ENCODE data around the gene ITPR2. TPM values are rescaled to one million over a fixed set of nuclear protein-coding genes. Genes with fewer than 3 reads are reported as not detected.

Gene ITPR2
- total RNA-seq, 1 donor: 19.2 TPM

DNA sequence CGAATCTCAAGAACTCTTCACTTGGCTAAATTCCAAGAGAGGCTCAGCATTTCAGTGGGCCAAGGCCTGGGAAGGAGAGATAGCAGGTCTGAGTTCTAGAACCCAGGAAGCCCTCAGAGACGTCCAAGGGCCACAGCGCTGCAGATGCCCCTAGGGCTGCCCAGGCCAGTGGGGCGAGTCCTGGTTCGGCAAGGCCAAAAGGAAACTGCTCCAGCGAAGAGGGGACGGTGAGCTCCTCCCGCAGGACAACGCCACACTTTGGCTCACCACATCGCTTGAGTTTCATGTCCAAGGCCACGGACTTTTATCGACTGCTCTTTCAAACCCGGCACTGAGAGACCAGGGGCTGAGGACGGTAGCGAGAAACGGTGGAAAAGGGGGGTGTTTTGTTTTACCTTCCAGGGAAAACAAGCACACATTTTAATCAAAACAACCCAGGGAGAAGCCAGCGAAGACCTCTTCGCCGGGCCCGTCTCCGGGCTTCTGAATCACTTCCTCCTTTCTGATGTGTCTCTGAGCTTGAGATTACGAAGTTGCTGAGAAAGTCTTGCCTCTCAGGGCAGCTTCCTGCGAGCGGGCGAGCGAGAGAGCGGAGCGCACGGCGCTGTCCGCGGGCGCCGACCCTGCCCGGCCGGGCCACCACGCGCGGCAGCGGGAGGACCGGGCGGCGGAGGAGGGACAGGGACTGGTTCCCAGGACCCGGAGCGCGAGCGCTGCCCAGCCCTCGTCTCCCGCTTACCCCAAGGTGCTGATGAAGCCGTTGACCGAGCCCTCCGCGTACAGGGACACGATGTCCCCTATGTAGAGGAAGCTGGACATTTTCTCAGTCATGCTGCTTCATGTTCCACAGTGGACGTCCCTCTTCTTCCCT is 808 bp downstream of the ITPR2 start:
- peak; percentile 94 for DNase-seq (ENCODE audit: insufficient read length, low spot score, missing footprints)
- H3K9me3 ChIP-seq (ENCODE audit: low read depth, low read length): no peaks in the 10 kb centered on the region
- peaks cover 8% of the 10 kb centered on the region for H3K4me1 ChIP-seq (ENCODE audit: insufficient read depth, low read length)
- H3K36me3 ChIP-seq (ENCODE audit: insufficient read depth, low read length): no peaks in the 10 kb centered on the region
- no peaks in the 10 kb centered on the region for H3K27me3 ChIP-seq (ENCODE audit: insufficient read depth, low read length)
- TF ChIP-seq, protein P1, sequence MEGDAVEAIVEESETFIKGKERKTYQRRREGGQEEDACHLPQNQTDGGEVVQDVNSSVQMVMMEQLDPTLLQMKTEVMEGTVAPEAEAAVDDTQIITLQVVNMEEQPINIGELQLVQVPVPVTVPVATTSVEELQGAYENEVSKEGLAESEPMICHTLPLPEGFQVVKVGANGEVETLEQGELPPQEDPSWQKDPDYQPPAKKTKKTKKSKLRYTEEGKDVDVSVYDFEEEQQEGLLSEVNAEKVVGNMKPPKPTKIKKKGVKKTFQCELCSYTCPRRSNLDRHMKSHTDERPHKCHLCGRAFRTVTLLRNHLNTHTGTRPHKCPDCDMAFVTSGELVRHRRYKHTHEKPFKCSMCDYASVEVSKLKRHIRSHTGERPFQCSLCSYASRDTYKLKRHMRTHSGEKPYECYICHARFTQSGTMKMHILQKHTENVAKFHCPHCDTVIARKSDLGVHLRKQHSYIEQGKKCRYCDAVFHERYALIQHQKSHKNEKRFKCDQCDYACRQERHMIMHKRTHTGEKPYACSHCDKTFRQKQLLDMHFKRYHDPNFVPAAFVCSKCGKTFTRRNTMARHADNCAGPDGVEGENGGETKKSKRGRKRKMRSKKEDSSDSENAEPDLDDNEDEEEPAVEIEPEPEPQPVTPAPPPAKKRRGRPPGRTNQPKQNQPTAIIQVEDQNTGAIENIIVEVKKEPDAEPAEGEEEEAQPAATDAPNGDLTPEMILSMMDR (IDR thresholded peaks at IDR 0.05; ENCODE audit: extremely low read depth, low read depth, low read length): no peak
- H3K4me3 ChIP-seq (ENCODE audit: insufficient read depth, low read length): peak overlapping the region; percentile 93
- peak overlapping the region; percentile 99 for H3K4me2 ChIP-seq (ENCODE audit: insufficient read depth, low read length)
- peaks cover 24% of the 10 kb centered on the region for H3K79me2 ChIP-seq (ENCODE audit: insufficient read depth, low read length)
- H3K27ac ChIP-seq (ENCODE audit: low read depth, low read length): peak overlapping the region; percentile 98
- no peaks in the 10 kb centered on the region for H4K20me1 ChIP-seq (ENCODE audit: insufficient read depth, low read length)
- peak overlapping the region; percentile 100 for H2AFZ ChIP-seq (ENCODE audit: low read length)

DNA sequence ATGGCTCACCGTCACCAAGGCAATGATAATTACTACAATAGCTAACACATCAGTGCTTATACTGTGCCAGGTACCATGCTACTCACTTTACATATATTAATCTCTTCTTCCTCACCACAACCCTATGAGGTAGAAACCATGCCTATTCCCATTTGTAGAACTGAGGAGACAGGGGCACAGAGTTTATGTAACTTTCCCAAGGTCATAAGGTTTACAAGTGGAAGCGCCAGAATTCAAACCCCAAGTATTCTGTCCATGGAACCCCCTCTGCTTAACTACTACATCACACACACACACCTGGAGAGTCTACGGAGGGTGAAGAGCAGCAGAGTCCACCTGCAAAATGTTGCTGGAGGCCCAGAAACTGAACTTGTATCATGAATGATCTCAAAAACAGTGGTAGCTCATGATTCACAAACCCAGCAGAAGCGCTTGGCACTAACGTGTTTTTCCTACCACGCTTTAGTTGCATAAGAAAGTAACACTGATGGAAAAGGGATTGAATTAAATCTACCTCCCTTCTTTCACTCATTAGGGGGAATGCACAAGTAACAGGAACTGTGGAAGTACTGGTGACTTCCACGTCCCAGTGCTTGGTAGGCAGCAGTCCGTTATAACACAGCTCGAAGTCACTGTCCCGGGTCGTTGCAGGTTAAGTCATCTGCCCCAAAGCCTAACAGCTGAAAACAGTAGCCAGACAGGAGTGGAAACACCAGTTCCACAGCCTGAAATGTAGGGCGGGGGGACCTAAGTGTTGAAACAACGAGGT is 2.0 kb downstream of the ITPR2 start:
- H3K4me3 ChIP-seq (ENCODE audit: insufficient read depth, low read length): peak overlapping the region; percentile 40
- no peaks in the 10 kb centered on the region for H3K36me3 ChIP-seq (ENCODE audit: insufficient read depth, low read length)
- TF ChIP-seq, protein P1 (IDR thresholded peaks at IDR 0.05; ENCODE audit: extremely low read depth, low read depth, low read length): no peak
- no peaks in the 10 kb centered on the region for H3K9me3 ChIP-seq (ENCODE audit: low read depth, low read length)
- H3K27ac ChIP-seq (ENCODE audit: low read depth, low read length): no peak overlapping the region
- peak overlapping the region; percentile 55 for H3K4me2 ChIP-seq (ENCODE audit: insufficient read depth, low read length)
- H3K79me2 ChIP-seq (ENCODE audit: insufficient read depth, low read length): peaks cover 30% of the 10 kb centered on the region
- H3K4me1 ChIP-seq (ENCODE audit: insufficient read depth, low read length): peaks cover 8% of the 10 kb centered on the region
- H4K20me1 ChIP-seq (ENCODE audit: insufficient read depth, low read length): peaks cover 2% of the 10 kb centered on the region
- H3K27me3 ChIP-seq (ENCODE audit: insufficient read depth, low read length): no peaks in the 10 kb centered on the region
- H2AFZ ChIP-seq (ENCODE audit: low read length): peak overlapping the region; percentile 39
- DNase-seq (ENCODE audit: insufficient read length, low spot score, missing footprints): no peak

DNA sequence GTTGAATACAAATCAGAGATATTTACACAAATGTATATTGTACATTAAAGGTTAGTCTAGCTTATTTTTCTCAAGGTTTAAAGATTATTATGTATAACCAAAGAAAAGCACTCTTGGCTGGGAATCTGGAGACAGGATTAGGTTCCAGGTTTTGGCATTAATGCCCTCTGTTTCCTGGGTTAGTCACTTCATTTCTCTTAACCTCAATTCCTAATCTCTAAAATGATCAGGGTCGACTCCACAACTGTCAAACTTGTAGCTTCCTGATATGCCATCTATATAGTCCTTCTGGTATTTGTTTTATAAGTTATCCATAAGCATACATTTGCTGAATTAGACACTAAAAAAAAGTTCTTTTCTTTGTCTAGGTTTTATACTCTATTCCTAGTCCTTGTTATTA is 2.6 kb downstream of the ITPR2 start:
- no peak for DNase-seq (ENCODE audit: insufficient read length, low spot score, missing footprints)
- H3K36me3 ChIP-seq (ENCODE audit: insufficient read depth, low read length): no peaks in the 10 kb centered on the region
- H3K79me2 ChIP-seq (ENCODE audit: insufficient read depth, low read length): peaks cover 30% of the 10 kb centered on the region
- H3K4me3 ChIP-seq (ENCODE audit: insufficient read depth, low read length): no peak overlapping the region
- H3K4me1 ChIP-seq (ENCODE audit: insufficient read depth, low read length): peaks cover 8% of the 10 kb centered on the region
- no peaks in the 10 kb centered on the region for H3K27me3 ChIP-seq (ENCODE audit: insufficient read depth, low read length)
- TF ChIP-seq, protein P1 (IDR thresholded peaks at IDR 0.05; ENCODE audit: extremely low read depth, low read depth, low read length): no peak
- no peak overlapping the region for H3K4me2 ChIP-seq (ENCODE audit: insufficient read depth, low read length)
- no peaks in the 10 kb centered on the region for H3K9me3 ChIP-seq (ENCODE audit: low read depth, low read length)
- H2AFZ ChIP-seq (ENCODE audit: low read length): no peak overlapping the region
- no peak overlapping the region for H3K27ac ChIP-seq (ENCODE audit: low read depth, low read length)
- peaks cover 2% of the 10 kb centered on the region for H4K20me1 ChIP-seq (ENCODE audit: insufficient read depth, low read length)
